ENCODE results near the gene TXNRD1.

Gene TXNRD1

GRCh38 chr12:104372061-104372720, 156.6 kb downstream of the TXNRD1 start:
- Histone ChIP-seq H2AK5ac (ENCODE audit: low read length) (no peak overlapping the region), H3K4me3 (ENCODE audit: low read length) (no peak overlapping the region), H2BK5ac (ENCODE audit: low read length) (no peak overlapping the region), H3K79me1 (ENCODE audit: low read length) (no peaks in the 10 kb centered on the region), H3K4me2 (ENCODE audit: low read length) (no peak overlapping the region), H3K56ac (ENCODE audit: low read length) (no peak overlapping the region), H4K8ac (ENCODE audit: low read depth, low read length) (no peak overlapping the region), H3K27me3 (ENCODE audit: insufficient read depth, low read length, poor library complexity) (no peaks in the 10 kb centered on the region), H3K36me3 (ENCODE audit: control insufficient read depth, insufficient read depth, low read length) (no peaks in the 10 kb centered on the region), H3K4ac (ENCODE audit: low read depth, low read length) (no peak overlapping the region), H2BK15ac (replicated peaks; ENCODE audit: low read depth) (no peak overlapping the region), H4K5ac (ENCODE audit: low read length) (no peak overlapping the region), H3K23ac (ENCODE audit: low read length) (no peak overlapping the region), H3K27ac (ENCODE audit: low read depth, low read length) (no peak overlapping the region), H3K4me1 (ENCODE audit: control insufficient read depth, low read depth, low read length) (peaks cover 2% of the 10 kb centered on the region), H3K9ac (ENCODE audit: low read length) (no peak overlapping the region), H2BK120ac (ENCODE audit: low read depth, low read length) (no peak overlapping the region), H3K18ac (ENCODE audit: low read length) (no peak overlapping the region), H3K79me2 (ENCODE audit: control insufficient read depth, insufficient read depth, low read length) (no peaks in the 10 kb centered on the region)
- DNase-seq, result no peak
- no CpG with 5 or more reads among the region's 12 CpGs for WGBS (ENCODE audit: extremely low coverage, insufficient coverage, low lambda C conversion rate)

- H3K4me2 ChIP-seq (ENCODE audit: low read length), result no peak overlapping the region
- no CpG with 5 or more reads among the region's 10 CpGs for WGBS (ENCODE audit: extremely low coverage, insufficient coverage, low lambda C conversion rate)
- no peak overlapping the region for H2BK5ac ChIP-seq (ENCODE audit: low read length)
- H2BK15ac ChIP-seq (replicated peaks; ENCODE audit: low read depth), result no peak overlapping the region
- H3K56ac ChIP-seq (ENCODE audit: low read length), result peak overlapping the region; percentile 31
- H3K27ac ChIP-seq (ENCODE audit: low read depth, low read length), result no peak overlapping the region
- H3K27me3 ChIP-seq (ENCODE audit: insufficient read depth, low read length, poor library complexity), result no peaks in the 10 kb centered on the region
- no peak overlapping the region for H4K8ac ChIP-seq (ENCODE audit: low read depth, low read length)
- DNase-seq, result no peak
- no peak overlapping the region for H3K18ac ChIP-seq (ENCODE audit: low read length)
- no peak overlapping the region for H3K9ac ChIP-seq (ENCODE audit: low read length)
- H2AK5ac ChIP-seq (ENCODE audit: low read length), result no peak overlapping the region
- no peaks in the 10 kb centered on the region for H3K79me1 ChIP-seq (ENCODE audit: low read length)
- H2BK120ac ChIP-seq (ENCODE audit: low read depth, low read length), result no peak overlapping the region
- H3K4me1 ChIP-seq (ENCODE audit: control insufficient read depth, low read depth, low read length), result peaks cover 2% of the 10 kb centered on the region
- H4K5ac ChIP-seq (ENCODE audit: low read length), result no peak overlapping the region
- H3K4ac ChIP-seq (ENCODE audit: low read depth, low read length), result no peak overlapping the region
- H3K23ac ChIP-seq (ENCODE audit: low read length), result no peak overlapping the region
- no peaks in the 10 kb centered on the region for H3K36me3 ChIP-seq (ENCODE audit: control insufficient read depth, insufficient read depth, low read length)
- H3K4me3 ChIP-seq (ENCODE audit: low read length), result no peak overlapping the region
- no peaks in the 10 kb centered on the region for H3K79me2 ChIP-seq (ENCODE audit: control insufficient read depth, insufficient read depth, low read length)
Observed at GRCh38 chr12:104372721-104373335, 157.2 kb downstream of the TXNRD1 start.

GRCh38 chr12:104374071-104374470, 158.5 kb downstream of the TXNRD1 start:
- no peak overlapping the region for H3K56ac ChIP-seq (ENCODE audit: low read length)
- H3K23ac ChIP-seq (ENCODE audit: low read length), result no peak overlapping the region
- H4K5ac ChIP-seq (ENCODE audit: low read length), result no peak overlapping the region
- H3K36me3 ChIP-seq (ENCODE audit: control insufficient read depth, insufficient read depth, low read length), result no peaks in the 10 kb centered on the region
- no peak overlapping the region for H2BK15ac ChIP-seq (replicated peaks; ENCODE audit: low read depth)
- 100% methylated on average over 1 of the region's 2 CpGs for WGBS (ENCODE audit: extremely low coverage, insufficient coverage, low lambda C conversion rate)
- DNase-seq, result no peak
- no peaks in the 10 kb centered on the region for H3K79me1 ChIP-seq (ENCODE audit: low read length)
- H3K27ac ChIP-seq (ENCODE audit: low read depth, low read length), result no peak overlapping the region
- H3K18ac ChIP-seq (ENCODE audit: low read length), result no peak overlapping the region
- no peaks in the 10 kb centered on the region for H3K79me2 ChIP-seq (ENCODE audit: control insufficient read depth, insufficient read depth, low read length)
- no peaks in the 10 kb centered on the region for H3K27me3 ChIP-seq (ENCODE audit: insufficient read depth, low read length, poor library complexity)
- no peak overlapping the region for H2AK5ac ChIP-seq (ENCODE audit: low read length)
- peaks cover 2% of the 10 kb centered on the region for H3K4me1 ChIP-seq (ENCODE audit: control insufficient read depth, low read depth, low read length)
- no peak overlapping the region for H3K9ac ChIP-seq (ENCODE audit: low read length)
- no peak overlapping the region for H2BK5ac ChIP-seq (ENCODE audit: low read length)
- no peak overlapping the region for H3K4me3 ChIP-seq (ENCODE audit: low read length)
- no peak overlapping the region for H3K4ac ChIP-seq (ENCODE audit: low read depth, low read length)
- no peak overlapping the region for H2BK120ac ChIP-seq (ENCODE audit: low read depth, low read length)
- H4K8ac ChIP-seq (ENCODE audit: low read depth, low read length), result no peak overlapping the region
- H3K4me2 ChIP-seq (ENCODE audit: low read length), result no peak overlapping the region

GRCh38 chr12:104374806-104375205, 159.2 kb downstream of the TXNRD1 start:
- Histone ChIP-seq H2AK5ac (ENCODE audit: low read length) (no peak overlapping the region), H4K8ac (ENCODE audit: low read depth, low read length) (no peak overlapping the region), H3K4me2 (ENCODE audit: low read length) (no peak overlapping the region), H4K5ac (ENCODE audit: low read length) (no peak overlapping the region), H2BK5ac (ENCODE audit: low read length) (no peak overlapping the region), H3K18ac (ENCODE audit: low read length) (no peak overlapping the region), H3K36me3 (ENCODE audit: control insufficient read depth, insufficient read depth, low read length) (no peaks in the 10 kb centered on the region), H3K79me1 (ENCODE audit: low read length) (no peaks in the 10 kb centered on the region), H3K4ac (ENCODE audit: low read depth, low read length) (no peak overlapping the region), H2BK15ac (replicated peaks; ENCODE audit: low read depth) (no peak overlapping the region), H2BK120ac (ENCODE audit: low read depth, low read length) (no peak overlapping the region), H3K9ac (ENCODE audit: low read length) (no peak overlapping the region), H3K79me2 (ENCODE audit: control insufficient read depth, insufficient read depth, low read length) (no peaks in the 10 kb centered on the region), H3K27ac (ENCODE audit: low read depth, low read length) (no peak overlapping the region), H3K4me1 (ENCODE audit: control insufficient read depth, low read depth, low read length) (peaks cover 2% of the 10 kb centered on the region), H3K56ac (ENCODE audit: low read length) (no peak overlapping the region), H3K23ac (ENCODE audit: low read length) (no peak overlapping the region), H3K4me3 (ENCODE audit: low read length) (no peak overlapping the region), H3K27me3 (ENCODE audit: insufficient read depth, low read length, poor library complexity) (no peaks in the 10 kb centered on the region)
- DNase-seq, result no peak
- no CpG with 5 or more reads among the region's 6 CpGs for WGBS (ENCODE audit: extremely low coverage, insufficient coverage, low lambda C conversion rate)

GRCh38 chr12:104375775-104376174, 160.2 kb downstream of the TXNRD1 start:
- Histone ChIP-seq H3K79me2 (ENCODE audit: control insufficient read depth, insufficient read depth, low read length) (no peaks in the 10 kb centered on the region), H3K4me2 (ENCODE audit: low read length) (no peak overlapping the region), H3K9ac (ENCODE audit: low read length) (no peak overlapping the region), H3K4me1 (ENCODE audit: control insufficient read depth, low read depth, low read length) (peaks cover 2% of the 10 kb centered on the region), H3K27ac (ENCODE audit: low read depth, low read length) (no peak overlapping the region), H4K8ac (ENCODE audit: low read depth, low read length) (no peak overlapping the region), H2BK5ac (ENCODE audit: low read length) (no peak overlapping the region), H3K27me3 (ENCODE audit: insufficient read depth, low read length, poor library complexity) (no peaks in the 10 kb centered on the region), H2AK5ac (ENCODE audit: low read length) (no peak overlapping the region), H4K5ac (ENCODE audit: low read length) (no peak overlapping the region), H3K36me3 (ENCODE audit: control insufficient read depth, insufficient read depth, low read length) (no peaks in the 10 kb centered on the region), H3K18ac (ENCODE audit: low read length) (no peak overlapping the region), H3K23ac (ENCODE audit: low read length) (no peak overlapping the region), H3K79me1 (ENCODE audit: low read length) (no peaks in the 10 kb centered on the region), H3K56ac (ENCODE audit: low read length) (no peak overlapping the region), H3K4me3 (ENCODE audit: low read length) (no peak overlapping the region), H2BK120ac (ENCODE audit: low read depth, low read length) (no peak overlapping the region), H3K4ac (ENCODE audit: low read depth, low read length) (no peak overlapping the region), H2BK15ac (replicated peaks; ENCODE audit: low read depth) (no peak overlapping the region)
- no peak for DNase-seq
- no CpG with 5 or more reads among the region's 4 CpGs for WGBS (ENCODE audit: extremely low coverage, insufficient coverage, low lambda C conversion rate)
